Heart right ventricle (tissue), 16 donors: ENCODE measurements around the gene CAPN10. TPM values are rescaled to one million over a fixed set of nuclear protein-coding genes. Genes with fewer than 3 reads are reported as not detected.

ENCODE experiments used
- ATAC-seq, 8 donors: fragments of 200-7000 bp; cut with Tn5 transposase; one replicate each; pipeline ENCODE4 v1.9.1; 2020; ENCODE audit warnings: mild to moderate bottlenecking in 8 of 8, moderate library complexity in 8 of 8, moderate number of reproducible peaks in 1 of 8
- DNase-seq, 2 donors: peaks; one replicate each; pipeline ENCODE4 v3.0.0-alpha.2; 2020
- H3K27ac ChIP-seq, 10 donors: fragments of 200-600 bp; sonication (generic) in 2 of 10; one replicate each; pipeline versions ENCODE4 v1.5.0 to v1.8.0; 2020 to 2022; ENCODE audit warnings: mild to moderate bottlenecking in 3 of 10
- H3K27me3 ChIP-seq, 7 donors: fragments of 200-600 bp; one replicate each; pipeline ENCODE4 v1.8.0; 2021 to 2022; ENCODE audit warnings: mild to moderate bottlenecking in 2 of 7
- H3K36me3 ChIP-seq, 9 donors: fragments of 200-600 bp; sonication (generic) in 1 of 9; one replicate each; pipeline versions ENCODE4 v1.5.0 to v1.8.0; 2020 to 2022; ENCODE audit warnings: mild to moderate bottlenecking in 2 of 9
- H3K4me1 ChIP-seq, 9 donors: fragments of 200-600 bp; sonication (generic) in 1 of 9; one replicate each; pipeline versions ENCODE4 v1.5.0 to v1.8.0; 2020 to 2022; ENCODE audit warnings: mild to moderate bottlenecking in 4 of 9
- H3K4me3 ChIP-seq, 10 donors: fragments of 200-600 bp; sonication (generic) in 2 of 10; one replicate each; pipeline versions ENCODE4 v1.5.0 to v1.8.0; 2020 to 2022; ENCODE audit warnings: mild to moderate bottlenecking in 7 of 10, moderate library complexity in 2 of 10
- H3K9me3 ChIP-seq, 11 donors: fragments of 200-600 bp in 10 of 11; sonication (generic) in 2 of 11; one replicate each; pipeline versions ENCODE4 v1.5.0 to v1.8.0; 2013 to 2022; ENCODE audit warnings: mild to moderate bottlenecking in 2 of 11, control low read depth in 1 of 11, moderate library complexity in 1 of 11
- CTCF ChIP-seq, 9 donors: fragments of 200-600 bp; sonication (generic) in 2 of 9; IDR thresholded peaks; one replicate each; pipeline versions ENCODE4 v1.5.0 to v1.8.0; 2021 to 2022; ENCODE audit warnings: antibody characterized with exemption in 9 of 9, mild to moderate bottlenecking in 5 of 9, moderate library complexity in 1 of 9
- WGBS, 2 donors: extraction: QIAGEN DNeasy Blood & Tissue Kit; methylation state at CpG; one replicate each; pipeline ENCODE4 v1.1.7; 2013; ENCODE audit warnings: inconsistent platforms in 1 of 2; 5-methylcytosine and 5-hydroxymethylcytosine counted together
- intact Hi-C, 10 donors: fragments of 100-400 bp; cut with DNase I; formaldehyde crosslinking; loops; one replicate each; pipeline versions ENCODE4 v1.11.1 to v1.14.2; 2022
- polyA plus RNA-seq, 2 donors: library from polyadenylated mRNA; stranded (reverse); fragments of 200-250 nt; gene quantifications; one replicate each; pipeline ENCODE4 v1.2.3, GENCODE V29; 2013
- total RNA-seq, 10 donors: library from RNA; stranded (reverse); fragmentation: NEBNext Ultra II Directional in 3 of 10; extraction: Animal tissue kit (Norgen Biotek cat#: 25700) in 3 of 10; gene quantifications; one replicate each; pipeline versions ENCODE4 v1.2.1 to v1.2.4, GENCODE V29; 2021 to 2023
- donor health status: Arrhythmogenic right ventricular cardiomyopathy.
- donor health status: ischemic (EF 13 %, LVEDD 7.1; RV severe dilation, severe dysfunction).
- donor health status: healthy with polysubstance abuse.
- donor health status: DM: no; HTN: yes; CAD: no.
- donor health status: DM: no; HTN: no; CAD: no.
- donor health status: ischemic (EF 25% LVEDD 6.9; RV normal size, moderate dysfunction).
- donor health status: ischemic (EF 25% LVEDD 5.7; RV mildly dilated, moderate dysfunction).
- donor health status: healthy.
- donor health status: DM: yes; HTN: yes; CAD: no.
- donor health status: Ischemic cardiomyopathy.
- donor health status: ischemic (EF 35%, LVEDD 5.7; RV mildly dilated, moderate dysfunction).
- donor health status: nonischemic (EF 11% LVEDD 7.7; RV severe dilation, severe dysfunction).
- donor health status: DM: yes; HTN: yes; CAD: no.
- donor health status: PGD.
- donor health status: ischemic (EF 29% LVEDD 5.4; RV normal size, mild dysfunction).
- donor health status: nonischemic (EF 23%, LVEDD 6.1; RV moderate dilation, normal function).

Gene CAPN10
- total and polyA plus RNA-seq, 12 donors: 16.8 to 89.5 (median 21.0) TPM

GRCh38 chr2:240569998-240570530, 16.5 kb upstream of the CAPN10 start:
- Histone ChIP-seq H3K27me3 (no peaks in the 10 kb centered on the region), H3K36me3 (peaks cover 0 to 34% (median 12%) of the 10 kb centered on the region in 9 donors), H3K9me3 (no peaks in the 10 kb centered on the region), H3K4me1 (peaks cover 16 to 56% (median 51%) of the 10 kb centered on the region in 9 donors), H3K27ac (no peak overlapping the region), H3K4me3 (peak overlapping the region in 6 of 10 donors; percentile 74 to 92 (median 79))
- intact Hi-C loops: loop anchor here in 1 of 10 donors (2.0 kb wide), 1 partner anchor 17 kb away; the partner anchor contains the start of gene CAPN10
- DNase-seq: no peak
- ATAC-seq: no peak
- TF ChIP-seq CTCF (IDR thresholded peaks at IDR 0.05): no peak
- WGBS, 2 donors: 91 to 95% methylated on average over 15 of the region's 15 CpGs

DNA sequence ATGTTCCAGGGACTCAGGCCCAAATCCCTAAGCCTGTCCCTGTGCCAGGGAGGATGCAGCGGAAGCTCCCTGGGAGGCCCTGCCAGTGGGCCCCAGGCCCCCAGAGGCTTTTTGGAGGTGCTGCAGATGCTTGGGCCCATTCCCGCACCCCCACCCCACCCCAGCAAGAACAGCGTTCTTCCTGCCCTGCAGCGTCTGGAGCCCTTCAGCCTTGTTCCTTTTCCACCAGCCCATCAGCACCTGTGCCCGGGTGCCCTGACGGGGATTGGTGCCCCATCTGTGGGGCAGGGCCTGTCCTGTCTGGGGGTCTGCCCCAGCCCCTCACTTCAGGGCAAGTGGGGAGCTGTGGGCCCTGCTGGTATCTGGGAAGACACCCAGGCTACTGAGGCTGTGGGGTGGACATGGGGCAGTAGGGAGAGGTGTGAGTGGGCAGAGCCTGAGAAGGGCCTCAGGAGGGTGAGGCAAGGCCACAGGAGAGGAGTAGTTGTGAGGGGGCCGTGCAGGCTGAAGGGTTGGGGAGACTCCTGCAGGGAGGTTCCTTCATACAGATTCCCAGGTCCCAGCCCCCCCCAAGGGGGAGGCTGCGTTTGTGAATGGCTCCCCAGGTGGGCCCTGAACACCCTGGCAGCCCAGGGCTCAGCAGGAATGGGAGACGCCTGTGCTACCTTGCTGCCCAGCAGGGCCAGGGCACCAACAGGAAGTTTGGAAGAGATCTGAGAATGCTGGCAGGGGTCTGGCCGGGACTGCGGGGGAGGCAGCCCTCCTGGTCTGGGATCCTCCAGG, 15.8 kb upstream of the CAPN10 start:
- H3K9me3 ChIP-seq: no peaks in the 10 kb centered on the region
- DNase-seq: peak in 1 of 2 donors; percentile 14
- H3K4me1 ChIP-seq: peaks cover 16 to 49% (median 45%) of the 10 kb centered on the region in 9 donors
- peaks cover 0 to 40% (median 18%) of the 10 kb centered on the region in 9 donors for H3K36me3 ChIP-seq
- ATAC-seq: no peak
- 85 to 88% methylated on average over 11 of the region's 11 CpGs for WGBS, 2 donors
- intact Hi-C loops: no loop called here
- TF ChIP-seq CTCF (IDR thresholded peaks at IDR 0.05): no peak
- H3K27me3 ChIP-seq: no peaks in the 10 kb centered on the region
- H3K4me3 ChIP-seq: peak overlapping the region in 1 of 10 donors; percentile 92
- no peak overlapping the region for H3K27ac ChIP-seq

- DNase-seq (peak in 1 of 2 donors; percentile 10), ATAC-seq (no peak)
- Histone ChIP-seq H3K27ac (no peak overlapping the region), H3K4me1 (peaks cover 13 to 43% (median 39%) of the 10 kb centered on the region in 9 donors), H3K9me3 (no peaks in the 10 kb centered on the region), H3K4me3 (no peak overlapping the region), H3K36me3 (peaks cover 0 to 48% (median 23%) of the 10 kb centered on the region in 9 donors), H3K27me3 (no peaks in the 10 kb centered on the region)
- WGBS, 2 donors: 85 to 91% methylated on average over 18 of the region's 18 CpGs
- TF ChIP-seq CTCF (IDR thresholded peaks at IDR 0.05): no peak
- intact Hi-C loops: no loop called here
Measured at GRCh38 chr2:240571314-240571973, 15.1 kb upstream of the CAPN10 start.
